ENCODE results near the gene IL12RB2. TPM values are rescaled to one million over a fixed set of nuclear protein-coding genes. Genes with fewer than 3 reads are reported as not detected.

The IL12RB2 gene
- total and polyA plus RNA-seq, 2 of the 13 experiments (the other 11 are each of a cell fraction or from before 2014, with no cell fraction given), result not detected

GRCh38 chr1:67323087-67323486 is 15.4 kb downstream of the IL12RB2 start:
- Histone ChIP-seq H3K36me3 (replicated peaks in 1 of 2; ENCODE audit: control insufficient read depth in 1 of 2, insufficient read depth in 2 of 2, low read length in 2 of 2) (no peaks in the 10 kb centered on the region), H4K20me1 (ENCODE audit: insufficient read depth, low read length) (no peaks in the 10 kb centered on the region), H3K27me3 (ENCODE audit: control insufficient read depth in 1 of 2, insufficient read depth in 2 of 2, low read length in 2 of 2) (peaks cover 0 to 4% of the 10 kb centered on the region in 2 experiments; a peak in 1 of 5 replicates), H3K27ac (ENCODE audit: extremely low read length, insufficient read depth, low read length) (no peak overlapping the region), H3K9me3 (ENCODE audit: low read length) (no peaks in the 10 kb centered on the region), H3K4me1 (ENCODE audit: insufficient read depth, low read length) (no peaks in the 10 kb centered on the region), H3K79me2 (ENCODE audit: insufficient read depth, low read length) (no peaks in the 10 kb centered on the region), H3K4me3 (replicated peaks in 1 of 3; ENCODE audit: insufficient read depth in 1 of 3, low read depth in 2 of 3, low read length in 3 of 3) (no peak overlapping the region), H3K9ac (ENCODE audit: insufficient read depth, low read depth, low read length) (no peak overlapping the region), H2AFZ (ENCODE audit: low read length) (no peak overlapping the region), H3K4me2 (ENCODE audit: low read depth, low read length) (no peak overlapping the region)
- CTCF ChIA-PET (ENCODE audit: low intra/inter-chr PET ratio, low total read pairs), result no interaction called here
- DNase-seq (ENCODE audit: low spot score) (no peak), FAIRE-seq (no peak), ATAC-seq (no peak)
- POLR2A ChIA-PET, result no interaction called here
- WGBS (ENCODE audit: low lambda C conversion rate), result 8% methylated on average over 2 of the region's 3 CpGs
- in situ Hi-C loops (cut with HindIII; ENCODE audit: extremely low pct_ligation_motif_present, low pct_unique_long_range_greater_than_20kb) (no loop called here), intact Hi-C loops (cut with micrococcal nuclease; ENCODE audit: unreplicated experiment) (no loop called here)
- TF ChIP-seq RBM22 (optimal IDR thresholded peaks at IDR 0.05; ENCODE audit: low read length) (no peak), CHD4 (IDR thresholded peaks at IDR 0.05; ENCODE audit: borderline replicate concordance, low read length) (no peak), ZNF180 (CRISPR knock-in tag; IDR thresholded peaks at IDR 0.05; ENCODE audit: borderline replicate concordance, low read depth) (no peak), BCLAF1 (IDR thresholded peaks at IDR 0.05) (no peak), RFX5 (IDR thresholded peaks at IDR 0.05; ENCODE audit: low read depth, low read length) (no peak), IKZF1 (IDR thresholded peaks at IDR 0.05) (no peak), ZNF775 (CRISPR knock-in tag; IDR thresholded peaks at IDR 0.05; ENCODE audit: borderline replicate concordance) (no peak), ETV6 (CRISPR knock-in tag; conservative IDR thresholded peaks at IDR 0.05) (no peak)
- TF ChIP-seq, protein P1, sequence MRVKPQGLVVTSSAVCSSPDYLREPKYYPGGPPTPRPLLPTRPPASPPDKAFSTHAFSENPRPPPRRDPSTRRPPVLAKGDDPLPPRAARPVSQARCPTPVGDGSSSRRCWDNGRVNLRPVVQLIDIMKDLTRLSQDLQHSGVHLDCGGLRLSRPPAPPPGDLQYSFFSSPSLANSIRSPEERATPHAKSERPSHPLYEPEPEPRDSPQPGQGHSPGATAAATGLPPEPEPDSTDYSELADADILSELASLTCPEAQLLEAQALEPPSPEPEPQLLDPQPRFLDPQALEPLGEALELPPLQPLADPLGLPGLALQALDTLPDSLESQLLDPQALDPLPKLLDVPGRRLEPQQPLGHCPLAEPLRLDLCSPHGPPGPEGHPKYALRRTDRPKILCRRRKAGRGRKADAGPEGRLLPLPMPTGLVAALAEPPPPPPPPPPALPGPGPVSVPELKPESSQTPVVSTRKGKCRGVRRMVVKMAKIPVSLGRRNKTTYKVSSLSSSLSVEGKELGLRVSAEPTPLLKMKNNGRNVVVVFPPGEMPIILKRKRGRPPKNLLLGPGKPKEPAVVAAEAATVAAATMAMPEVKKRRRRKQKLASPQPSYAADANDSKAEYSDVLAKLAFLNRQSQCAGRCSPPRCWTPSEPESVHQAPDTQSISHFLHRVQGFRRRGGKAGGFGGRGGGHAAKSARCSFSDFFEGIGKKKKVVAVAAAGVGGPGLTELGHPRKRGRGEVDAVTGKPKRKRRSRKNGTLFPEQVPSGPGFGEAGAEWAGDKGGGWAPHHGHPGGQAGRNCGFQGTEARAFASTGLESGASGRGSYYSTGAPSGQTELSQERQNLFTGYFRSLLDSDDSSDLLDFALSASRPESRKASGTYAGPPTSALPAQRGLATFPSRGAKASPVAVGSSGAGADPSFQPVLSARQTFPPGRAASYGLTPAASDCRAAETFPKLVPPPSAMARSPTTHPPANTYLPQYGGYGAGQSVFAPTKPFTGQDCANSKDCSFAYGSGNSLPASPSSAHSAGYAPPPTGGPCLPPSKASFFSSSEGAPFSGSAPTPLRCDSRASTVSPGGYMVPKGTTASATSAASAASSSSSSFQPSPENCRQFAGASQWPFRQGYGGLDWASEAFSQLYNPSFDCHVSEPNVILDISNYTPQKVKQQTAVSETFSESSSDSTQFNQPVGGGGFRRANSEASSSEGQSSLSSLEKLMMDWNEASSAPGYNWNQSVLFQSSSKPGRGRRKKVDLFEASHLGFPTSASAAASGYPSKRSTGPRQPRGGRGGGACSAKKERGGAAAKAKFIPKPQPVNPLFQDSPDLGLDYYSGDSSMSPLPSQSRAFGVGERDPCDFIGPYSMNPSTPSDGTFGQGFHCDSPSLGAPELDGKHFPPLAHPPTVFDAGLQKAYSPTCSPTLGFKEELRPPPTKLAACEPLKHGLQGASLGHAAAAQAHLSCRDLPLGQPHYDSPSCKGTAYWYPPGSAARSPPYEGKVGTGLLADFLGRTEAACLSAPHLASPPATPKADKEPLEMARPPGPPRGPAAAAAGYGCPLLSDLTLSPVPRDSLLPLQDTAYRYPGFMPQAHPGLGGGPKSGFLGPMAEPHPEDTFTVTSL (CRISPR knock-in tag; IDR thresholded peaks at IDR 0.05; ENCODE audit: borderline replicate concordance), result no peak
- no TSS peak for BruUV-seq (replicated peaks)
